ENCODE measurements around the gene RASL10B. TPM values are rescaled to one million over a fixed set of nuclear protein-coding genes. Genes with fewer than 3 reads are reported as not detected.

The RASL10B gene
- total RNA-seq, 2 experiments from 2014 or later: 0.96 to 1.1 TPM

GRCh38 chr17:35735036-35735805, 3.8 kb downstream of the RASL10B start:
- CTCF ChIA-PET: interaction anchor here (1.0 to 1.8 kb wide), 2 partner anchors 12 to 20 kb away, joined by 3 to 5 read pairs; no protein-coding TSS in a partner anchor
- Mint-ChIP-seq H3K4me1 (ENCODE audit: low read depth) (peaks cover 13% of the 10 kb centered on the region), H3K27ac (no peak overlapping the region), H3K36me3 (ENCODE audit: low read depth) (no peaks in the 10 kb centered on the region), H3K27me3 (ENCODE audit: low read depth) (peaks cover 5% of the 10 kb centered on the region), H3K9me3 (no peaks in the 10 kb centered on the region), H3K4me3 (no peak overlapping the region)
- no peak for DNase-seq
- intact Hi-C loops (cut with micrococcal nuclease): no loop called here

DNA sequence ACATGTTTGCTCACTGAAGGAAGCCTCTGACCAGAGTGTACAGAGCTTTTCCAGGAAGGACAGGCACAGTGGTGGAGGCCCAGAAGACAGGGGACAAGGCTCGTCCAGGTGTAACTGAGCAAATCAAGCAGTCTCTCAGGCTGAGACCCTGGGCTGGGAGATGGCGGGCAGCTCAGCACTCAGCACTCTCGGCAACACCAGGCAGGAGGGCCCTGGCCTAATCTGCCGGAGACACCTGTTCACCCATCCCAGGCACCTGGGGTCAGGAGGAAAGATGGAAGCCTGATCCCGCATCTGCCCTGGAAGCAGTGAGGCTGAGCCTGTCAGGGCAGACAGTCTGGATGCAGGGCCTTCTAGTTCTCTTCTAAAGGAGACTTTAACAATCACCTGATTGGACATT, 4.8 kb downstream of the RASL10B start:
- intact Hi-C loops (cut with micrococcal nuclease): no loop called here
- H3K27me3 Mint-ChIP-seq (ENCODE audit: low read depth): peaks cover 10% of the 10 kb centered on the region
- H3K4me3 Mint-ChIP-seq: no peak overlapping the region
- peaks cover 3% of the 10 kb centered on the region for H3K4me1 Mint-ChIP-seq (ENCODE audit: low read depth)
- no peak for DNase-seq
- CTCF ChIA-PET: interaction anchor here (1.0 to 1.8 kb wide), 2 partner anchors 11 to 21 kb away, joined by 3 to 5 read pairs; no protein-coding TSS in a partner anchor
- no peaks in the 10 kb centered on the region for H3K9me3 Mint-ChIP-seq
- H3K36me3 Mint-ChIP-seq (ENCODE audit: low read depth): no peaks in the 10 kb centered on the region
- H3K27ac Mint-ChIP-seq: no peak overlapping the region

DNA sequence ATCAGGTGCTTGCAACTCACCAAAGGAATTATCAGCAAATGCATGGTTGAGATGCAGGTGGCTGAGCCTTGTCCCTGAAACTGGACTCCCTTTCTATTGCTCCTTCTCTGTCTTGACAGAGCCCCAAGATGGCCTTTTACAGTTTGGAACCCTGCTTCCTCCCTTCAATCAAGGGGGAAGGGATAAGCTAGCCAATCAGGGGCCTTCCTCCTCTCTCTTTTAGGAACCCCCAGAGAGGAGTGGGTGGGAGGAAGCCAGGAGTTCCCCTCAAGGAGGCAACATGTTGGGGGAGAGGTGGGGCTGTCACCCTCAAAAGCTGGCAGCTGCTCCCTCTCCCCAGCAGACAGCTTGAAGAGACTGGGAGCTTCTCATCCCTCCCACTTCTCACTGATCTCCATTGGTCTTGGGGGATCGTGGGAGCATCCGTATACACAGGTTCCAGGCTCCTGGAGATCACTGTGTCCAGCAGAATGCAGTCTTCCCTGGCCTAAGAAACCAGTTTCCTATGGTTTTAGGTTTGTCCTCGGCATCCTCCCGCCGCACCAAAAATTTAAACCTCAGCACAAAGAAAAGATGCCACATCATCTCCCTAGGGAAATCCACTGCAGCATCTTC, 7.2 kb downstream of the RASL10B start:
- CTCF ChIA-PET: interaction anchor here (0.5 kb wide), 2 partner anchors 16 to 32 kb away, joined by 3 to 4 read pairs; no protein-coding TSS in a partner anchor
- no peak for DNase-seq
- Mint-ChIP-seq H3K27ac (no peak overlapping the region), H3K27me3 (ENCODE audit: low read depth) (peaks cover 24% of the 10 kb centered on the region), H3K4me1 (ENCODE audit: low read depth) (peaks cover 6% of the 10 kb centered on the region), H3K36me3 (ENCODE audit: low read depth) (no peaks in the 10 kb centered on the region), H3K4me3 (no peak overlapping the region), H3K9me3 (no peaks in the 10 kb centered on the region)
- intact Hi-C loops (cut with micrococcal nuclease): no loop called here

DNA sequence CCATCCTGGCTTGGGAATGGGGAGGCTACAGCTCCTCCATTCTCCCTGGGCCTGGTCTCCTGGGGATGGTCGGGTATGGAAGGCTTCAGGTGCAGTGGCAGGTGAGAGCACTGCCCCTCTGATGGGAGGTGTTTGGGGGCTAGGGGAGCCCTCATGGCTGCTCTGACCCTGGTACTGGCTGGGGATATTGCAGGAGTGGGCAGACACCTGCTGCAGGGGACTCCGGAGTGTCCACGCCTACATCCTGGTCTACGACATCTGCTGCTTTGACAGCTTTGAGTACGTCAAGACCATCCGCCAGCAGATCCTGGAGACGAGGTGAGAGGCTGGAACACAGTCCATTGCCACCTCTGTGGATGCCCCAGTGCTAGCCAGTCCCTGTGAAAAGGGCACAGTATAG, 8.8 kb downstream of the RASL10B start:
- Mint-ChIP-seq H3K4me3 (no peak overlapping the region), H3K36me3 (ENCODE audit: low read depth) (no peaks in the 10 kb centered on the region), H3K27me3 (ENCODE audit: low read depth) (peaks cover 30% of the 10 kb centered on the region), H3K9me3 (no peaks in the 10 kb centered on the region), H3K4me1 (ENCODE audit: low read depth) (peaks cover 6% of the 10 kb centered on the region), H3K27ac (no peak overlapping the region)
- CTCF ChIA-PET: interaction anchor here (0.8 to 1.0 kb wide), 2 partner anchors 9 to 14 kb away, joined by 3 to 4 read pairs; partner anchors contain the start of gene RASL10B
- DNase-seq: no peak
- intact Hi-C loops (cut with micrococcal nuclease): loop anchor here (10.0 kb wide), 1 partner anchor 205 kb away; the partner anchor contains the start of gene SLFN12L

DNA sequence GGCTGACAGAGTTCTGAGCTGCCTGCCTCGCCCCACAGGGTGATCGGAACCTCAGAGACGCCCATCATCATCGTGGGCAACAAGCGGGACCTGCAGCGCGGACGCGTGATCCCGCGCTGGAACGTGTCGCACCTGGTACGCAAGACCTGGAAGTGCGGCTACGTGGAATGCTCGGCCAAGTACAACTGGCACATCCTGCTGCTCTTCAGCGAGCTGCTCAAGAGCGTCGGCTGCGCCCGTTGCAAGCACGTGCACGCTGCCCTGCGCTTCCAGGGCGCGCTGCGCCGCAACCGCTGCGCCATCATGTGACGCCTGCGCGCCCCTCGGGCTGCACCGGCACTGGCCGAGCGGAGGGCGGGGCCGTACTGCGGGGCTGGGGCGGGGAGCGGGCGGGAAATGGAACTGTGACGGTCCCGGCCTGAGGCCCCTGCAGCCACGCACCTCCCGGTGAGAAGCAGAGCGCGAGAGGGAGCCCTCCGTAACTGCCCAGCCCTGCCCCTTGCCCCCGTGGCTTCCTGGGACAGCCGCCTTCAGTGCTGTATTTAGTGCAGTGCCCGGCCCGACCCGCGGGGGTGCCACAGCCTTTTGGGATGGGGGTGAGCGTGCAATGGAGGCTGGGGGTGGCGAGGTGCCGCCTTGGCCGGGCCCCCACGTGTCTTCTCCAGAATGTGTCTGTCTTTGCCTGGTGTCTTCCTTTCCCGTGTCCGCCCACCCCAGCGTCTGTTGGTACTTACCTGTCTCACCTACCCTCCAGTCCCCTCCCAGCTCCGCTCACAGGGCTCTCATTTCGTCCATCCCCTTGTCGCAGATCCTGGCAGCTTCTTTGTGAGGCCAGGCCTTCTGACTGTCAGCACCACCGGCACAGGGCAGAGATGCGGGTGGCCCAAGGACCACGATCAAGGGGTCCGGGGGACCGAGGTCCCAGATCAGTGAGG, 9.8 kb downstream of the RASL10B start:
- peaks cover 30% of the 10 kb centered on the region for H3K27me3 Mint-ChIP-seq (ENCODE audit: low read depth)
- CTCF ChIA-PET: no interaction called here
- H3K27ac Mint-ChIP-seq: no peak overlapping the region
- peak overlapping the region; percentile 36 for H3K4me3 Mint-ChIP-seq
- no peaks in the 10 kb centered on the region for H3K36me3 Mint-ChIP-seq (ENCODE audit: low read depth)
- no peaks in the 10 kb centered on the region for H3K9me3 Mint-ChIP-seq
- DNase-seq: peak; percentile 38
- intact Hi-C loops (cut with micrococcal nuclease): loop anchor here (10.0 kb wide), 1 partner anchor 206 kb away; the partner anchor contains the start of gene SLFN12L
- peaks cover 6% of the 10 kb centered on the region for H3K4me1 Mint-ChIP-seq (ENCODE audit: low read depth)

DNA sequence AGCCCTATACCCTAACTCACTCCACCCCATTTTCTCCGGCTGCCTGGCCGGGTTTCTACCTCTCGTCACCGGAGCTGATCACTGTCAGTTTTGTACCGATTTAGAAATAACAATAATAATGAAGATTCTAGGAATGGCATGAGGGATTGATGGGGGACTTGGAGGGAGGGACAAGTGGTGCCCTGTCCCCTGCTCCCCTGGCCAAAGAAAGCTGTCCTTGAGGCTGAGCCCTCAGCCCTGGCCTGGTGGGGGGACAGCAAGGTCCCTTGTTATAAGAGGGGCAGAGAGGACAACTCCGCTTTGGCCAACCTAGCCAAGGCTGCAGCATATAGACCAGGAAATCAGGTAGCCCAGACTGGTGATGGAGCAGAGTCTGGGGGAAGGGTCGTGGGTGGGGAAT, 11.1 kb downstream of the RASL10B start:
- no peak for DNase-seq
- intact Hi-C loops (cut with micrococcal nuclease): loop anchor here (10.0 kb wide), 1 partner anchor 208 kb away; the partner anchor contains the start of gene SLFN12L
- H3K27me3 Mint-ChIP-seq (ENCODE audit: low read depth): peaks cover 30% of the 10 kb centered on the region
- H3K4me3 Mint-ChIP-seq: no peak overlapping the region
- H3K36me3 Mint-ChIP-seq (ENCODE audit: low read depth): no peaks in the 10 kb centered on the region
- peaks cover 6% of the 10 kb centered on the region for H3K4me1 Mint-ChIP-seq (ENCODE audit: low read depth)
- CTCF ChIA-PET: no interaction called here
- H3K27ac Mint-ChIP-seq: no peak overlapping the region
- no peaks in the 10 kb centered on the region for H3K9me3 Mint-ChIP-seq

GRCh38 chr17:35742896-35743477, 11.5 kb downstream of the RASL10B start:
- no peak for DNase-seq
- no peaks in the 10 kb centered on the region for H3K9me3 Mint-ChIP-seq
- H3K4me3 Mint-ChIP-seq: no peak overlapping the region
- intact Hi-C loops (cut with micrococcal nuclease): loop anchor here (10.0 kb wide), 1 partner anchor 208 kb away; the partner anchor contains the start of gene SLFN12L
- peaks cover 7% of the 10 kb centered on the region for H3K4me1 Mint-ChIP-seq (ENCODE audit: low read depth)
- peaks cover 30% of the 10 kb centered on the region for H3K27me3 Mint-ChIP-seq (ENCODE audit: low read depth)
- CTCF ChIA-PET: interaction anchor here (1.2 to 2.5 kb wide), 2 partner anchors 12 to 130 kb away, joined by 6 to 8 read pairs; partner anchors contain the start of gene RASL10B
- H3K27ac Mint-ChIP-seq: no peak overlapping the region
- H3K36me3 Mint-ChIP-seq (ENCODE audit: low read depth): no peaks in the 10 kb centered on the region

DNA sequence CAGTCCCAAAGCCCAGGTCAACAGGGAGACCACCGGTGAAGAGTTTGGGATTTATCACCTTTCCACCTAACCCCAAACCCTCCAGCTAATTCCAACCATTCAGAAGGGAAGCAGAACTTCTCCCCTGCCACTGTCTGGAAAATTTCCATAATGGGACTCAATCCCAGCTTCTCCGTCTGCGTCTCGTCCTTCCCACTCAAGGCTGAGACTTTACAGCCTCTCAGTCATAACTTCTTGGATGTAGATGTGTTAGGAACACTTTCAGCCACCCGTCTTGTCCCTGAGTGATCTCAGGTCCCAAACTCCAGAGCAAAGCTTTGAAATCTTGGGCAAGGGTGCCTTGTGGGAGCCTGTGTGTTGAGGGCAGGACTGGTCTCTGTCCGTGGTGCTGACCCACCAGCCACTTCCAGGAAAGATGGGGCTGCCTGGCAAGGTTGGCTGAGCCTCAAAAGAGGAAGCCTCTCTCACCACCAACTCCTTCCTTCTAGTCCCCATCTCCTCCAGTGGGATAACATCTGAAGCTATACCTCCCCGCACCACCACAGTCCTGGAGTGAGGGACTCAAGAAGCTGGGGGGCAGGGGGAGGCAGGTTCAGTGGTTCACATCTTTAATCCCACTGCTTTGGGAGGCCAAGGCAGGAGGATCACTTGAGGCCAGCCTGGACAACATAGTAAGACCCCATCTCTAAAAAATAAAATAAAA, 12.3 kb downstream of the RASL10B start:
- Mint-ChIP-seq H3K4me3 (no peak overlapping the region), H3K36me3 (ENCODE audit: low read depth) (no peaks in the 10 kb centered on the region), H3K27me3 (ENCODE audit: low read depth) (peaks cover 37% of the 10 kb centered on the region), H3K27ac (no peak overlapping the region), H3K4me1 (ENCODE audit: low read depth) (peaks cover 12% of the 10 kb centered on the region), H3K9me3 (no peaks in the 10 kb centered on the region)
- peak; percentile 40 for DNase-seq
- intact Hi-C loops (cut with micrococcal nuclease): loop anchor here (10.0 kb wide), 1 partner anchor 209 kb away; the partner anchor contains the start of gene SLFN12L
- CTCF ChIA-PET: interaction anchor here (0.8 to 2.5 kb wide), 4 partner anchors 13 to 130 kb away, joined by 3 to 8 read pairs (median 5); partner anchors contain the start of gene RASL10B

DNA sequence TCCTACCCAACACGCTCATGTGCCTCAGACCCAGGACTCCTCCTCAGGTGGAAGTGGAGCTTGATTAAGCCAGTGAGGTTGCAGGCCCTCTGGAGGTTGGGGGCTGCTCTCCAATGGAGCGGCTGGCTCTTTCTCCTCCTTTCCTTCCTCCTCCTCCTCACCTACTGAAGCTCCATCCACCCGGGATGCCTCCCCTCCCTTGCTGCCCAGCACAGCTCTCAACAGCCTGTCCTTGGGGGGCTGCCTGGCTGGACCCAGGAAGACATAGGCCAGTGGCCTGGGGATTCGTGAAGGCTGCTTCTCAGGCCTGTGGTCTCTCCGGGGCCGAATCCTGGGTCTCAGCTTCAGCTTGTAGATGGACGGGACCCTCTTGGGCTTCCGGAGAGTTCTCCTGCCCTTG, 13.4 kb downstream of the RASL10B start:
- DNase-seq: no peak
- H3K36me3 Mint-ChIP-seq (ENCODE audit: low read depth): no peaks in the 10 kb centered on the region
- no peaks in the 10 kb centered on the region for H3K9me3 Mint-ChIP-seq
- H3K4me1 Mint-ChIP-seq (ENCODE audit: low read depth): peaks cover 15% of the 10 kb centered on the region
- CTCF ChIA-PET: interaction anchor here (0.8 to 2.5 kb wide), 5 partner anchors 13 to 434 kb away, joined by 3 to 8 read pairs (median 4); partner anchors contain the start of gene RASL10B
- peaks cover 45% of the 10 kb centered on the region for H3K27me3 Mint-ChIP-seq (ENCODE audit: low read depth)
- no peak overlapping the region for H3K4me3 Mint-ChIP-seq
- intact Hi-C loops (cut with micrococcal nuclease): loop anchor here (10.0 kb wide), 1 partner anchor 210 kb away; the partner anchor contains the start of gene SLFN12L
- H3K27ac Mint-ChIP-seq: no peak overlapping the region

- intact Hi-C loops (cut with micrococcal nuclease): loop anchor here (10.0 kb wide), 1 partner anchor 210 kb away; the partner anchor contains the start of gene SLFN12L
- no peaks in the 10 kb centered on the region for H3K9me3 Mint-ChIP-seq
Measured at GRCh38 chr17:35745246-35745645, 13.8 kb downstream of the RASL10B start.

More at GRCh38 chr17:35745246-35745645, 13.8 kb downstream of the RASL10B start:
- H3K27ac Mint-ChIP-seq: no peak overlapping the region
- CTCF ChIA-PET: interaction anchor here (1.3 to 2.5 kb wide), 4 partner anchors 13 to 434 kb away, joined by 3 to 8 read pairs (median 5); partner anchors contain the start of gene RASL10B
- no peak for DNase-seq
- no peaks in the 10 kb centered on the region for H3K36me3 Mint-ChIP-seq (ENCODE audit: low read depth)
- peaks cover 18% of the 10 kb centered on the region for H3K4me1 Mint-ChIP-seq (ENCODE audit: low read depth)
- H3K4me3 Mint-ChIP-seq: no peak overlapping the region
- H3K27me3 Mint-ChIP-seq (ENCODE audit: low read depth): peaks cover 45% of the 10 kb centered on the region
